Subcutaneous abdominal adipose tissue (tissue), 5 donors: ENCODE measurements around the gene CTIF.
"Not testable (repeated sequence)": the region's sequence is repeated elsewhere in the genome, so short reads cannot be mapped to it uniquely, and the experiment has no call there.

ENCODE experiments used
- H3K27ac ChIP-seq: one replicate; pipeline ENCODE4 v1.7.0; 2013; ENCODE audit warnings: low read depth, mild to moderate bottlenecking, inconsistent platforms, low read length, moderate library complexity
- H3K27me3 ChIP-seq, 5 donors: one replicate each; pipeline ENCODE4 v1.7.0; 2013; ENCODE audit warnings: low read length in 5 of 5, inconsistent platforms in 1 of 5; ENCODE audit not compliant: control insufficient read depth in 5 of 5, insufficient read depth in 4 of 5
- H3K36me3 ChIP-seq, 5 donors: one replicate each; pipeline ENCODE4 v1.7.0; 2013; ENCODE audit warnings: low read length in 5 of 5; ENCODE audit not compliant: control insufficient read depth in 5 of 5, insufficient read depth in 5 of 5
- H3K4me1 ChIP-seq, 5 donors: one replicate each; pipeline ENCODE4 v1.7.0; 2013; ENCODE audit warnings: low read length in 5 of 5, mild to moderate bottlenecking in 3 of 5, moderate library complexity in 1 of 5; ENCODE audit not compliant: control insufficient read depth in 5 of 5, insufficient read depth in 5 of 5
- H3K4me3 ChIP-seq, 5 donors: one replicate each; pipeline ENCODE4 v1.7.0; 2013; ENCODE audit warnings: low read length in 5 of 5, low read depth in 1 of 5
- H3K9ac ChIP-seq, 5 donors: one replicate each; pipeline ENCODE4 v1.7.0; 2013; ENCODE audit warnings: low read length in 5 of 5, mild to moderate bottlenecking in 4 of 5, moderate library complexity in 3 of 5
- H3K9me3 ChIP-seq, 5 donors: one replicate each; pipeline ENCODE4 v1.7.0; 2013; ENCODE audit warnings: low read length in 5 of 5; ENCODE audit not compliant: control insufficient read depth in 5 of 5
- donor health status: healthy.
- donor health status: healthy.
- donor health status: healthy.
- donor health status: healthy.
- donor health status: healthy.

The CTIF gene

DNA sequence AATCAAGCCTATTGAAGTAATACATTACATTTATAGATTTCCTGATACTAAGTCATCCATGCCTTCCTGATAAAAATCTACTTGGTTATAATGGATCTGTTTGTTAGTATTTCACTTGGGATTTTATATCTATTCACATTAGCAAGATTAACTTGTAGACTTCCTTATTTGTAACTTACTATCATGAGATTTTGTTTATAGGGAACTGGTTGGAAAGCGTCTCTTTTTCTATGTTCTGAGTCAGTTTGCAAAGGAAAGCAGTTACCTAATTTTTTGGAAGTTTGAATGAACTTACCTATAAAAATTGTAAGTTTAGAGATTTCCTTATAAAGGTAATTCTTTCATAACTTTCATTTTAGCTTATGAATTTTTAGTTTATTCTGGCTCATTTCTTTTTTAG is 270.5 kb downstream of the CTIF start:
- peaks cover 2 to 36% (median 30%) of the 10 kb centered on the region in 5 donors for H3K4me1 ChIP-seq
- no peak overlapping the region for H3K9ac ChIP-seq
- H3K27ac ChIP-seq = peak overlapping the region; percentile 33
- no peaks in the 10 kb centered on the region for H3K27me3 ChIP-seq
- H3K36me3 ChIP-seq = peaks cover 3 to 16% (median 13%) of the 10 kb centered on the region in 5 donors
- H3K9me3 ChIP-seq = no peaks in the 10 kb centered on the region
- no peak overlapping the region for H3K4me3 ChIP-seq

DNA sequence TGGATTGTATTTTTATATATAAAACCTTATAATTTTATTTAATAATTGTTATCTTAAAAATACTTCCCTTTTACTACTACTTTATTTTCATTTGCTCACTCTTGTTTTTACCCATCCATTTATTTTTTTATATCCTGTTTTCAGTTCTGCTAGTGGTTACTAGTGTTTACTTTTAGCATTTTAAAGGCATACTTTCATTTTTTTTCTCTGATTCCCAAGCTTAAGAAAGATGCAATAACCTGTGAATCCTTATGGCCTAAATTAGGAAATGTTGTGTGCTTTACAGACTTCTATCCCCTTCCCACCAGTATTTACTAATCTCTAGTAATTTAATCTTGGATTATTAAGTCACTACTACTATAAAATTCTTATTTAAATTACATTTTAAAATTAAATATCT is 272.0 kb downstream of the CTIF start:
- Histone ChIP-seq H3K9ac (no peak overlapping the region), H3K27ac (no peak overlapping the region), H3K36me3 (peaks cover under 1 to 8% (median 2%) of the 10 kb centered on the region in 5 donors)

DNA sequence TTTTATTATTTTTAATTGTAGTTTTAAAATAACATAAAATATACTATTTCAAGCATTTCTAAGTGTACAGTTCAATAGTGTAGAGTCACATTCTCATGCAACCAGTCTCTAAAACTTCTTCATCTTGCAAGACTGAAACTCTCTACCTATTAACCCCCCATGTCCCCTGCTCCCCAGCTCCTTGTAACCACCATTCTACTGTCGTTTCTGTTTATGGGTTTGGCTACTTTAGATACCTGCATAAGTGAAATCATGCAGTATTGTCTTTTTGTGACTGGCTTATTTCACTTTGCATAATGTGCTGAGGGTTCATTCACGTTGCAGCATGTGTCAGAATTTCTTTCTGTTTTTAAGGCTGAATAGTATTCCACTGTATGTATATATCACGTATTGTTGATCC is 272.6 kb downstream of the CTIF start:
- Histone ChIP-seq H3K27ac (no peak overlapping the region), H3K4me1 (peaks cover 2 to 33% (median 30%) of the 10 kb centered on the region in 5 donors)

More for the DNA sequence above, 272.0 kb downstream of the CTIF start:
- H3K9me3 ChIP-seq = no peaks in the 10 kb centered on the region
- H3K4me3 ChIP-seq = no peak overlapping the region
- no peaks in the 10 kb centered on the region for H3K27me3 ChIP-seq
- peaks cover 2 to 37% (median 32%) of the 10 kb centered on the region in 5 donors for H3K4me1 ChIP-seq

DNA sequence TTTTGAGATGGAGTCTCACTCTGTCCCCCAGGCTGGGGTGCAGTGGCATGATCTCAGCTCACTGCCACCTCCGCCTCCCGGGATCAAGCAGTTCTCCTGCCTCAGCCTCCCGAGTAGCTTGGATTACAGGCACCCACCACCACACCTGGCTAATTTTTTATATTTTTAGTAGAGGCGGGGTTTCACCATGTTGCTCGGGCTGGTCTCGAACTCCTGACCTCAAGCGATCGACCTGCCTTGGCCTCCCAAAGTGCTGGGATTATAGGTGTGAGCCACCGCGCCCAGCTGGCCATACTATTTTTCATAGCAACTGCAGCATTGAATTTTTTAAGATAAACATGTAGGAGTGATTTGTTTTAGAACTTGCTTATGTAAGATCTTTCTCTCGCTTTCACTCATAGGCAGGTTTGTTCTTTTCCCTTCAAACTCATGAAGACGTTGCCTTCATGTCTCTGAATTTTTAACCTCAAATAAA is 273.2 kb downstream of the CTIF start:
- not testable (repeated sequence) for H3K9ac ChIP-seq, H3K9me3 ChIP-seq
- peaks cover 0 to 27% (median 24%) of the 10 kb centered on the region in 5 donors for H3K4me1 ChIP-seq

More for the DNA sequence above, 272.6 kb downstream of the CTIF start:
- H3K36me3 ChIP-seq = peaks cover 0 to 12% (median 0%) of the 10 kb centered on the region in 5 donors
- no peak overlapping the region for H3K4me3 ChIP-seq
- no peaks in the 10 kb centered on the region for H3K27me3 ChIP-seq
- H3K9me3 ChIP-seq = no peaks in the 10 kb centered on the region
- H3K9ac ChIP-seq = no peak overlapping the region

DNA sequence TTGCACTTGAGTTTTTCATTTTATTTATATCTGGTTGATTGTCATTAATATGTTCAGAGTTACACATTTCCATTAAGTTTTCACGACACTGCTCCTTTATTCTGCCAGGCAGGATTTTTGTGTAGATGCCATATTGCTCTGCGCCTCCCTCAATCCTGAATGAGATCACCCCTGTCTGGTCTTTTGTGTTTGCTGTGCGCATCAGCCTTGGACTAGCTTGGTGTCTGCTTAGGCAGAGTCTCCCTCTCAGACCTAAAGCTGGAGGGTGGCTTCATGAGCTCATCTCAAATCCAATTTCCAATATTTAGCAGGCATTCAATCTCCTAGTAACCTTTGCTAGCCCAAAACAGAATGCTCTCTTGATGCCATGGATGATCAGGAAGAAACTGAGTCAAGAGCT is 274.5 kb downstream of the CTIF start:
- peaks cover 0 to 15% (median 14%) of the 10 kb centered on the region in 5 donors for H3K4me1 ChIP-seq
- H3K9ac ChIP-seq = peak overlapping the region in 1 of 5 donors; percentile 7
- H3K27me3 ChIP-seq = no peaks in the 10 kb centered on the region
- no peak overlapping the region for H3K4me3 ChIP-seq
- peaks cover 3 to 31% (median 13%) of the 10 kb centered on the region in 5 donors for H3K36me3 ChIP-seq
- H3K27ac ChIP-seq = no peak overlapping the region
- H3K9me3 ChIP-seq = no peaks in the 10 kb centered on the region

More for the DNA sequence above, 273.2 kb downstream of the CTIF start:
- H3K27me3 ChIP-seq, H3K27ac ChIP-seq, H3K4me3 ChIP-seq: not testable (repeated sequence)
- H3K36me3 ChIP-seq = peaks cover 2 to 18% (median 3%) of the 10 kb centered on the region in 5 donors

DNA sequence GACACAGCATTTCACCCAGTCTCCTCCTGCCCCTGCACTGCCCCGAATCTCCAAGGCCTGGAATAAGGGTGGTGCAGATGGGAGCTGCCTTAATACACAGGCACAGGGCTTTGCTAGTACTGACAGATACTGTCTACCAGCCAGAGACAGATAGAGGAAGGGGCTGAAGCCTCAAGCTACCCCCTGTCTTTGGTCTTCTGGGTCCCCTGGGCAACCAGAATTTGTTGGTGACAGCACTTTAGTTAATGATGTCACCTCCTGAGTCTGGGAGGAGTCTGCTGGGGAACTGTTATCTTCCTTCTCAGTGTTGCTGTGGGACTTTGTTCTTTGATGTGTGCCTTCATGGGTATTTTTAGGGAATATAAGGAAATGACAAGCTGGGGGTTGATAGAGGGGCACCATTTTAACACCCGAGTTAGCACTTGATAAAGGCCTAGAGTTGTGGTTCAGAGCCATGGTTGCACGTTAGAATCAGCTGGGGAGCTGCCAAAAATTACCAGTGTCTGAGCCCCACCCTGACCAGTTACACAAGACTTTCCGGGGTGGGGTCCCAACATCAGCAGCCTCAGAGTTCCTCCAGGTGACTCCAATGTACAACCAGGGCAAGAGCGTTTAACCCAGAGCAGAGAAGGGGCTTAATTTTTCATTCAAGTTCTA is 275.1 kb downstream of the CTIF start:
- Histone ChIP-seq H3K27ac (no peak overlapping the region), H3K9ac (no peak overlapping the region), H3K9me3 (no peaks in the 10 kb centered on the region), H3K4me3 (no peak overlapping the region), H3K27me3 (no peaks in the 10 kb centered on the region), H3K4me1 (peaks cover 0 to 13% (median 10%) of the 10 kb centered on the region in 5 donors), H3K36me3 (peaks cover 3 to 37% (median 20%) of the 10 kb centered on the region in 5 donors)

DNA sequence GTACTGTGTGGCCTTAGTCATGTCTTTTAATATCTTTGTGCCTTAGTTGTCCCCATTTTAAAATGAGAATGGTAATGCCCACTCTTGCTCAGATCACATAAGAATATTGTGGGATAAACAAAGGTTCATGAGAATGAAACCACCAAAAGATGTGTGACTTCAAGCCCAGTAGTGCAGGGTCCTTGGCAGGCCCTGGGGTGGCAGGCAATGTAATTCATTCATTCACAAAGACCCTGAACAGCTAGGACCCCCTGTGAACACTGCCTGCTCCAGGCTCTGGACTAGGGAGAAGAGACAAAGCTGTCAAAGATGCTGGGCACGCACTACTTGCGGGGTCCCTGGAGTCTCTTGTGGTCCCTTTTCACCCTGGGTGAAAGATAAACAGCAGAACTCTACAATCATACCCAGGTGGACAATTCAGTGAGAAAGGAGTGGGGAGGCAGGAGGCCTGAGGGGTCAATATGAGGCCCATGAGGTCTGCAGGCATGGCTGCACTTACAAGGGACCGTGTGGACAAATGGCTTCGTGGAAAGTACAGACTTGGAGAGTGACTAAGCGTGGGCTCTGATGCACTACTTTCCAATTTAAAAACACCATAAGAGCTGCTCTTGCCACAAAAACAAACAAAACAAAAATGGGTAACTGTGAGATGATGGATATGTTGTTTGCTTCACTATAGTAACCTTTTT is 275.8 kb downstream of the CTIF start:
- no peak overlapping the region for H3K9ac ChIP-seq
- no peaks in the 10 kb centered on the region for H3K27me3 ChIP-seq
- H3K27ac ChIP-seq = no peak overlapping the region
- peaks cover 3 to 44% (median 26%) of the 10 kb centered on the region in 5 donors for H3K36me3 ChIP-seq
- peaks cover 0 to 13% (median 9%) of the 10 kb centered on the region in 5 donors for H3K4me1 ChIP-seq
- no peaks in the 10 kb centered on the region for H3K9me3 ChIP-seq
- H3K4me3 ChIP-seq = no peak overlapping the region

DNA sequence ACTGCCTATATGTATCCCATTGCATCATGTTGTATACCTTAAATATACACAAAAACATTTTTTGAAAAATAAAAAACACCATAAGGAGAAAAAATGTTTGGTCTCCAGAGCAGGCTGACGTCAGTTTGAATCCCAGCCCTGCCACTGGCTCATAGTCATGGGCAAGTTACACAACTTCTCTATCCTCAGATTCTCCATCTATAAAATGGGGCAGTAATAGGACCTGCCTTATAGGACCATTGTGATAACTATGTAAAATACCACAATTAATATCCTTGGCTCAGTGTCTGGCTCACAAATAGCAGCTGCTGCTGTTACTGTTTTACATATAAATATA is 276.3 kb downstream of the CTIF start:
- H3K36me3 ChIP-seq = peaks cover 3 to 49% (median 32%) of the 10 kb centered on the region in 5 donors
- no peaks in the 10 kb centered on the region for H3K9me3 ChIP-seq
- H3K27me3 ChIP-seq = no peaks in the 10 kb centered on the region
- peaks cover 0 to 13% (median 9%) of the 10 kb centered on the region in 5 donors for H3K4me1 ChIP-seq
- H3K4me3 ChIP-seq = no peak overlapping the region
- no peak overlapping the region for H3K27ac ChIP-seq
- no peak overlapping the region for H3K9ac ChIP-seq

DNA sequence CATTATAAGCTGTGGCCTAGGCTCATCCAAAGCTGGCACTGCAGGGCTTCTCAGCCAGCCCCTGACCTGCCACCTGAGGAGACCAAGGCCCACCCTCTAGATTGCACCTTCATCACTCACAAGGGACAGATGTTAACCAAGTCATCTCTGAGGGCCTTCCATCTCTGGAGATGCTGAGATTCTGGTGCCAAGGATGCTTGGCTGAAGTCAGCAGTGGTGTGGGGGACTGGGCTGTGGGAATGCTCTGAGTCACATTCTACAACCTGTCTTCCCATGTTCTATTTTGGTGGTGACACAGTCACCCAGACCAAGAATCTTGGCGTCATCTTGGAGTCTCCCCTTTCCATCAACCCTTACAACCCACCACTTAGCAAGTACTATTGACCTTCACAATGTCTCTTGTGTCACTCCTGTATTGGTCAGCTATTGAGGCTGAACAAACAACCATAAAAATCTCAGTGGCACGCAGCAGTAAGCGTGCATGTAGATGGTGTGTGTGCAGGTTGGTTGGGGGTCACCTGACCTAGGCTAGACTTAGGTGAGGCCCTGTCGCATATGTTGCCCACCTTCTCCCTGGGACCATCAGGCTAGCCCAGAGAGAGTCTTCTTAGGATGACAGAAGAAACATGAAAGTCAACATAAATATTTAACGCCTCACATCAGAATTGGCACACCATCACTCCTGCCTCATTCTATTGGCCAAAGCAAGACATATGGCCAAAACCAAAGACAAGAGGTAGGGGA is 276.9 kb downstream of the CTIF start:
- Histone ChIP-seq H3K4me1 (peaks cover 0 to 13% (median 9%) of the 10 kb centered on the region in 5 donors), H3K9me3 (no peaks in the 10 kb centered on the region), H3K36me3 (peaks cover 0 to 53% (median 38%) of the 10 kb centered on the region in 5 donors), H3K27ac (no peak overlapping the region), H3K9ac (no peak overlapping the region), H3K4me3 (no peak overlapping the region), H3K27me3 (no peaks in the 10 kb centered on the region)
